Measurements from ENCODE around the gene IL10RB.

DNA sequence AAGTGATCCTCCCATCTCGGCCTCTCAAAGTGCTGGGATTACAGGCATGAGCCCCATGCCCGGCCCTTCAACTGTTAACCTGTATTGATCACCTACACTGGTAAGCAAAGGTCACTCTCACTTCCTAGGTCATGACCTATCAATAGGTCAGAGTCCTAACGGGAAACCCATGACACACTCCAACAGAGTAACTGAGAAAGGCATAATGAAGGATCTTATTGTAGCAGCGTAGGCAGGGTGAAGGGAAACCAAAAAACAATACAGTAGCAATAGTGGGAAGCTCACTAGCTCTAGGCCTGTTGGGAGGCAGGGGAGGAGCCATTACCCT, 39.1 kb downstream of the IL10RB start:
- TF ChIP-seq, protein P1, sequence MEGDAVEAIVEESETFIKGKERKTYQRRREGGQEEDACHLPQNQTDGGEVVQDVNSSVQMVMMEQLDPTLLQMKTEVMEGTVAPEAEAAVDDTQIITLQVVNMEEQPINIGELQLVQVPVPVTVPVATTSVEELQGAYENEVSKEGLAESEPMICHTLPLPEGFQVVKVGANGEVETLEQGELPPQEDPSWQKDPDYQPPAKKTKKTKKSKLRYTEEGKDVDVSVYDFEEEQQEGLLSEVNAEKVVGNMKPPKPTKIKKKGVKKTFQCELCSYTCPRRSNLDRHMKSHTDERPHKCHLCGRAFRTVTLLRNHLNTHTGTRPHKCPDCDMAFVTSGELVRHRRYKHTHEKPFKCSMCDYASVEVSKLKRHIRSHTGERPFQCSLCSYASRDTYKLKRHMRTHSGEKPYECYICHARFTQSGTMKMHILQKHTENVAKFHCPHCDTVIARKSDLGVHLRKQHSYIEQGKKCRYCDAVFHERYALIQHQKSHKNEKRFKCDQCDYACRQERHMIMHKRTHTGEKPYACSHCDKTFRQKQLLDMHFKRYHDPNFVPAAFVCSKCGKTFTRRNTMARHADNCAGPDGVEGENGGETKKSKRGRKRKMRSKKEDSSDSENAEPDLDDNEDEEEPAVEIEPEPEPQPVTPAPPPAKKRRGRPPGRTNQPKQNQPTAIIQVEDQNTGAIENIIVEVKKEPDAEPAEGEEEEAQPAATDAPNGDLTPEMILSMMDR (IDR thresholded peaks at IDR 0.05): no peak
- no peak for TF ChIP-seq POLR2A (IDR thresholded peaks at IDR 0.05)
- no peak for TF ChIP-seq EP300 (IDR thresholded peaks at IDR 0.05)
